ENCODE data around the gene LRP10. TPM values are rescaled to one million over a fixed set of nuclear protein-coding genes. Genes with fewer than 3 reads are reported as not detected.

LRP10 gene
- total and polyA plus RNA-seq, 2 experiments from 2014 or later: 56.2 to 117 TPM

GRCh38 chr14:22884076-22884737 lies 12.7 kb downstream of the LRP10 start:
- no peaks in the 10 kb centered on the region for H3K9me2 ChIP-seq (replicated peaks; ENCODE audit: insufficient read depth)
- H3K4me2 ChIP-seq: peak overlapping the region; percentile 80
- no peak overlapping the region for H3K4me3 ChIP-seq
- H3K79me2 ChIP-seq: peaks cover 4% of the 10 kb centered on the region
- no peaks in the 10 kb centered on the region for H3K9me3 ChIP-seq (ENCODE audit: low read depth)
- no peaks in the 10 kb centered on the region for H3K36me3 ChIP-seq (replicated peaks; ENCODE audit: insufficient read depth, low read depth)
- 87% methylated on average over 7 of the region's 7 CpGs for WGBS (ENCODE audit: low lambda C conversion rate, missing lambda C conversion rate)
- TF ChIP-seq EZH2phosphoT487 (IDR thresholded peaks at IDR 0.05; ENCODE audit: low read depth, severe bottlenecking, unreplicated experiment) (no peak), CTCF (IDR thresholded peaks at IDR 0.05; ENCODE audit: poor library complexity) (no peak), EZH2 (IDR thresholded peaks at IDR 0.05; ENCODE audit: borderline replicate concordance) (no peak)
- no peak for DNase-seq (ENCODE audit: low spot score)
- H3K4me1 ChIP-seq (ENCODE audit: insufficient read depth): peaks cover 36% of the 10 kb centered on the region
- H2AFZ ChIP-seq: no peak overlapping the region
- H3K27me3 ChIP-seq: no peaks in the 10 kb centered on the region
- peak overlapping the region; percentile 86 for H3K27ac ChIP-seq
- H4K20me1 ChIP-seq (ENCODE audit: insufficient read depth, poor library complexity, severe bottlenecking): no peaks in the 10 kb centered on the region

- peak; percentile 70 for DNase-seq (ENCODE audit: low spot score)
- H3K79me2 ChIP-seq: peaks cover 4% of the 10 kb centered on the region
- H3K4me1 ChIP-seq (ENCODE audit: insufficient read depth): peaks cover 36% of the 10 kb centered on the region
- no peaks in the 10 kb centered on the region for H3K36me3 ChIP-seq (replicated peaks; ENCODE audit: insufficient read depth, low read depth)
- TF ChIP-seq EZH2 (IDR thresholded peaks at IDR 0.05; ENCODE audit: borderline replicate concordance): no peak
- no peak for TF ChIP-seq EZH2phosphoT487 (IDR thresholded peaks at IDR 0.05; ENCODE audit: low read depth, severe bottlenecking, unreplicated experiment)
- TF ChIP-seq CTCF (IDR thresholded peaks at IDR 0.05; ENCODE audit: poor library complexity): no peak
- no peaks in the 10 kb centered on the region for H3K27me3 ChIP-seq
- H3K4me3 ChIP-seq: no peak overlapping the region
- H2AFZ ChIP-seq: no peak overlapping the region
- no peaks in the 10 kb centered on the region for H3K9me2 ChIP-seq (replicated peaks; ENCODE audit: insufficient read depth)
- H3K4me2 ChIP-seq: no peak overlapping the region
- peak overlapping the region; percentile 91 for H3K27ac ChIP-seq
- 94% methylated on average over 11 of the region's 11 CpGs for WGBS (ENCODE audit: low lambda C conversion rate, missing lambda C conversion rate)
- H3K9me3 ChIP-seq (ENCODE audit: low read depth): no peaks in the 10 kb centered on the region
- H4K20me1 ChIP-seq (ENCODE audit: insufficient read depth, poor library complexity, severe bottlenecking): no peaks in the 10 kb centered on the region
Observed at GRCh38 chr14:22884738-22885523, 13.4 kb downstream of the LRP10 start.

- DNase-seq (ENCODE audit: low spot score): no peak
- Histone ChIP-seq H3K79me2 (peaks cover 4% of the 10 kb centered on the region), H3K4me3 (no peak overlapping the region), H3K27me3 (no peaks in the 10 kb centered on the region), H3K9me2 (replicated peaks; ENCODE audit: insufficient read depth) (no peaks in the 10 kb centered on the region), H3K4me1 (ENCODE audit: insufficient read depth) (peaks cover 36% of the 10 kb centered on the region), H3K4me2 (peak overlapping the region; percentile 83), H4K20me1 (ENCODE audit: insufficient read depth, poor library complexity, severe bottlenecking) (no peaks in the 10 kb centered on the region), H2AFZ (peak overlapping the region; percentile 85), H3K9me3 (ENCODE audit: low read depth) (no peaks in the 10 kb centered on the region), H3K36me3 (replicated peaks; ENCODE audit: insufficient read depth, low read depth) (no peaks in the 10 kb centered on the region), H3K27ac (peak overlapping the region; percentile 91)
- 94% methylated on average over 21 of the region's 21 CpGs for WGBS (ENCODE audit: low lambda C conversion rate, missing lambda C conversion rate)
- TF ChIP-seq EZH2phosphoT487 (IDR thresholded peaks at IDR 0.05; ENCODE audit: low read depth, severe bottlenecking, unreplicated experiment) (no peak), CTCF (IDR thresholded peaks at IDR 0.05; ENCODE audit: poor library complexity) (no peak), EZH2 (IDR thresholded peaks at IDR 0.05; ENCODE audit: borderline replicate concordance) (no peak)
Observed at GRCh38 chr14:22885975-22886374, 14.4 kb downstream of the LRP10 start.

Measured in hepatocyte (in vitro differentiated cells).